SKM-1 (cell line): ENCODE results near the gene BAG5.

ENCODE experiments used
- DNase-seq: peaks from one replicate; lab custom pipeline; 2025; ENCODE audit not compliant: unreplicated experiment; lab: John Stamatoyannopoulos, UW

Gene BAG5

DNA sequence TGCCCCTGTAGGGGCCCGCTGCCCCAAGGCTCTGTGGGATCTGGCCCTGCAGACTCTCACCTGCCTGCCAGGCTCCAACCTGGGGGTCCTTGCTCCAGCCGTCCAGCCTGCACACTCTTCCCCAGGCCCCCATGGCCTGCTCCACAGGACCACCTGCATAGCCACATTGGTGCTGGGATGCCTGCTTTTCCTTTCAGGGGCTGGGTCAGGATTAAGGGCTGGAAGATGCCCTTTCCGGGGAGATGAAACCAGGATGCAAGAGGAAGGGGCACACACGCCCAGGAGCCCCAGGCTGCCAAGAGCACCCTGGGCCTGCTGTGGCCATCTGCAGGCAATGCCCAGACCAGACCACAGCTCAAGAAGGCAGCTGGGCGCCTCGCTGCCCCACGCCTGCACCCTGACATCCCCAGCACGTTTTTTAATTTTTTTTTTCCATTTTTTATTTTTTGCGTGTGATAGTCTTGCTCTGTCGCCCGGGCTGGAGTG is 15.0 kb downstream of the BAG5 start:
- no peak for DNase-seq

DNA sequence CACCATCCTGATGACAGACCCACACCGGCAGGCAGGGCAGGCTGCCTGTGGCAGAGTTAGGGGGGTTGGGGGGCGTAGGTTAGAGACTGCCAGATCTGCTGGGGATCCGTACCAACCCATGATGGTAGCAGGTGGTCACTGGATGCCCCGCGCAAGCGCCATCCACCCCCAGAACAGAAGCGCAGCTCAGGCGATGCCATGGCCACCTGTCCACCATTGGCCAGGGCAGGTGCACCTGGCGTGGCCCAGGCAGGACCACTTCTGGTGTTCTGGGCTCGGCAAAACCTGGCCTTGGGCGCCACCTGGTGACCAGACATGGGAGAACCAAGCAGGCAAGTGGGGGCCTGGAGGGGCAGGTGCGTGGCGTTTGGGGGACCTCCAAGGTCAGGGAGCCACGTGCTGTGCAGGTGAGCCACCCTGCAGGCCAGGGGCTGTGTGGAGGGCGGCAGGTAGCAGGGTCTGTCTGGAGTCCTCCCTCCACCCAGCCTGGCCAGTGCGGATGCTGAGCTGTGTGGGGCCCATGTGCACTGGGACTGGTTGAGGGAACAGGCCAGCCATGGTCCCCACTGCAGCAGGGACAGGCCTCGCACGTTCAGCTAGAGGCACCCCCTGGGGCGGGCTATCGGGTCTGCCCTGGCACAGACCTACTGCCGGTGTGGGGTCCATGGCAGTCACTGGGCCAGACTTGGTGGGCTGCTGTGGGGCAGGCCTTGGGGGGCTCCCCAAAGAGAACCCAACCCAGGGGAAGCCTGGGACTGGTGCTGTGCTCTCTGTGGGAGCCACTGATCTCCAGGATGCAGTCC is 15.6 kb downstream of the BAG5 start:
- no peak for DNase-seq

DNA sequence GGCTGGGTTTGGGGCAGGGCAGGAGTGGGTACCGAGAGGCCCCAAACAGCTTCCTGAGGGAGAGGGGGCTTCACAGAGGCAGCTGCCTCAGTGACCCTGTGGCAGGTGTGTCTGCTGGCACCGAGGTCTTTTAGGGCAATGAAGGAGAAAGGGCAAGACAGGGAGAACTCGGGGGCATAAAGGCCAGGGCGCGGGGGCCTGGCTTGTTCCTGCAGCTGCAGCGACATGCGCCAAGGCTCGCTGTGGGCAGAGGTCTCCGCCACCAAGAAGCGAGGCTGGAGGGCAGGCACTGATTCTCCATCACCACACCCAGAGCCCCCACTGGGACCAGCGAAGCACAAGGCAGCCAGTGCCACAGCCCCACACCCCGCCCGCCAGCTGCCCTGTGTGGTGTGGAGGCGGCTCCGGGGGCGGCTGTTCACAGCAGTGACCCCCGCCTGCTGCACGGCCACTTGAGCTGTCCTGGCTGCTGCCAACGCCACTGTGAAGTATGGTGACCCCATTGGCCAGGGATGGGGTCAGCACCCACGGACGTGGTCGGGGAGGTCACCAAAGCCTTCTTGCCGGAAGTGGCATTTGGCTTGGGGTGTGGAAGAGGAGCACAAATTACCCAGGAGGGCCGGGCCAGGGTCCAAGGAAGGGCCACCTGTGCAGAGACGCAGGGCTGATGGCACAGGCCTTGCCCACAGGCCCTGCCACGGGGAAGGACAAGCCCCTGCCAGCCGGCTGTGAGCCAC is 16.4 kb downstream of the BAG5 start:
- DNase-seq: no peak

DNA sequence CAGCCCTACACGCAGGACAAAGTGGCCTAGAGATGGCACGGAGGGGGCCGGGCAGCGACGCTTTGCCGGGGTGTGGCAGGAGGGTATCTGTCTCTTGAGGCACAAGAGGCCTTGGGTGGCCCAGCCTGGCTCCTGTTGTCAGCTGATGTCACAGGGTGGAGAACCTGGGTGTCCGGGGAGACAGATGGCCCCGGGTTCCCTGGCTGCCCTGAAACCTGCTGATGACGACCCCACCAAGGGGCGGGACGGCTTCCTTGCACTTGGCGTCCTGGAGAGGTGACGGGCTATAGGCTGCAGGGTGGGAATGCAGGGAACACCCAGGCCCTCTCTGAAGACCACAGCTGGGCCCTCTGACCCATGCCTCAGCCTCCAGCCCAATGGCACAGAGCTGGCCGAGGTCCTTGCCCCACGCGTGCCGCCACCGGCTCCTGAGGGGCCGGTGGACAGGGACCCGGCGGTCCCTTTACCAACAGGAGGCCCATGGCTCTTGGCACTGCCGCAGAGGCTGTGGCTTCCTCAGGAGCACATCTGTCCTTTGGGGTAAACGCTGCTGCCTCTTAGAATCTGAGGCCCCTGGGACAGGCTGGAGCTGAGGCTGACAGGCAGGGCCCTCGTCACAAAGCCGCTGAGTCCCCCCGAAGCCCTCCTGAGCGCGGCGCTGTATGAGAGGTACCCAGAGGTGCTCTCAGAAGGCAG is 17.1 kb downstream of the BAG5 start:
- DNase-seq: no peak

DNA sequence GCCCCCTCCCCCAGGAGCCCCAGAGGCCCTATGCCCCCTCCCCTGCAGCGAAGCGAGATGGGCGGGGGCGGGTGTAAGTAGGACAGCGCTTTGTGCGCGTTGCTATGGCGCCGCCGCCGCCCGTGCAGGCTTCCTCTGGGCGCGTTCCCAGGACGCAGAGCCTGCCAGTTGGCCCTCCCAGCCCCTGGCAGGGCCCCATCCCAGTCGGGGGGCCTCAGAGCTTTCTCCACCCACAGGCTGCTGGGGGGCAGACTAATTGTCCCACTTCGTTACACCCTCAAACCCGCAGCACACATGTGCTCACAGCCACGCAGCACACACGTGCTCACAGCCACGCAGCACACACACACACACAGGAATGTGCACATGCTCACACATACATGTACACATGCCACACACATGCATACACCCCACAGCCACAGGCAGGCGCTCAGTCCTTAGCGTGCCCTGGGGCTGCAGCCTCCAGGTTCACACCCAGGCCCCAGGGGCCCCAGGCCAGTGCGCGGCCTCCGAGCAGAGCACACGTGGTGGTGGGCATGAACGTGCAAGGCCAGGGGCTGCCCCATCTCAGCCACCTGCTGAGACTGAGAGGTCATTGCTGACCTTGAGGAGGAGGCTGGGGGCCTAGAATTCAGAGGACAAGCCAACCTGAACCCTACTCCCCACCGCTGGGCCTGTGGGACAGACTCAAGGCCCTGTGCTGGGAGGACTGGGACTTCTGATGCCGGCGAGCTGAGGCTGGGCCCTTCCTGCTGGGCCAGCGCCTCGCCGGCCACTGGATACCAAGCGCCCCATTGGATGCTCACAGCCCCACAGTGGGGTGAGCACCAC is 17.9 kb downstream of the BAG5 start:
- DNase-seq: no peak

DNA sequence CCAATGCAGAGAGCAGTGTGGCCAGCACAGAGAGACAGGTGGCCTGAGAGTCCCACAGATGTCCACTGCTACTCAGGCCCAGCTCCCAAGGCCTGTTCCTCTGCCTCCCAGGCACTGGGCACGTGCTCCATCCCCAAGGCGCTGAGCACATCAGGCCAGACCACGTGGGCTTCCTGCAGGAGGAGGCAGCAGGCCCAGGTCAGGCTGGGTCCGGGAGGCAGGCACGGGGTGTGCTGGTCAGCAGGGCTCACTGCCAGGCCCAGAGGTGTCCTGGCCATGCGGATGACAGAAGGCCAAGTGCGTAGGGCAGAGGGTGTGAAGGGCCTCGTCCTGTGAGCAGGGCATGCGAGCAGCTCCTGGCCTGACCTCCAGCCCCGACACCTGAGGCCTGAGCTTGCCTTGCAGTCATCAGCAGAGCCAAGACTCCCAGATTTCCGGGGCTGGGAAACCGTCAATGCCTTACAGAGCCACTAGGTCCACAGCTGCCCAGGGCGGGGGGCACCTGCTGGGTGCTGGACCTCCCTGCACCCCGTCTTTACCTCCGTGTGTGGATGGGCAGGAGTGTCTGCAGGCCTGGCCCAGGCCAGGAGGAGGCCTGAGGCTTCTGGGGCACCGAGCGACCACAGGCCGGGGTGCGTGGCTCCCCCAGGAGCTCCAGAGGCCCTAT is 18.6 kb downstream of the BAG5 start:
- no peak for DNase-seq

DNA sequence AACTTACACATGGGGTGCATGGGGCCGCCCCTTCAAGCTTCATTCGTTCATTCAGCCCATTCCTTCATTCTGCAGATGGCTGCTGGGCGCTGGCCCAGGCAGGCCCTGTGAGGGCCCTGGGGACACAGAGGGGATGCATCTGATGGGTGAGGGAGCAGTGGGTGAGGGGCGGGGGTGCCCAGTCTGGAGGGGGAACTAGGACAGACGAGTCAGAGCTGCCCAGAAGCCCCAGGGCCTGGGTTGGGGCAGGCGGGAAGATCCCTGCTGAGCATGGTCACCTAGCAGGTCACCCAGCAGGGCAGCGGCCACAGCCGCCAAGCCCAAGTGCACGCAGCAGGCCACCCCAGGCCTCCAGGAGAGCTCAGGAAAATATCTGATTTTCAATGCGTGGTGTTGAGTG is 19.3 kb downstream of the BAG5 start:
- no peak for DNase-seq

DNA sequence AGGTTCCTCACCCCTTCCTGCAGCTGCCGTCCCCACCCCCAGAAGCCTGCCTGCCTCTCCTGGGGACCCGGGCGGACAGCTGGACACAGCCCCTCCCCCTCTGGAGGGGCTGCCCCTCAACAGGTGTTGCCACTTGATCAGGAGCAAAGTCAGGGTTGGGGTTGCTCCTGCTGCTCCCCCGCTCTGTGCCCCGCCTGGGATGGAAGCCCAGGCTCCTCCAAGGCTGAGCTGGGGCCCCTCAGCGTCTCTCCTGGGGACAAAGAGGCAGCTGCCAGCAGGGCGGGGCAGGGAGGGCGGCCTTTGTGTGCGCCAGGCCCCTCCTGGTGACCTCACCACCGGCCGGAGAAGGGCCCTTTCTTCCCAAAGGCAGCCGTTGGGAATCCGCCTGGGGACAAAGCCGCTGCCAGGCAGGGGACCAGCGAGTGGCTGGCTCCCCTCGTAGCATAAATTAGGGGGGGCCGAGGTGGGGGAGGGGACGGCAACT is 19.8 kb downstream of the BAG5 start:
- no peak for DNase-seq

DNA sequence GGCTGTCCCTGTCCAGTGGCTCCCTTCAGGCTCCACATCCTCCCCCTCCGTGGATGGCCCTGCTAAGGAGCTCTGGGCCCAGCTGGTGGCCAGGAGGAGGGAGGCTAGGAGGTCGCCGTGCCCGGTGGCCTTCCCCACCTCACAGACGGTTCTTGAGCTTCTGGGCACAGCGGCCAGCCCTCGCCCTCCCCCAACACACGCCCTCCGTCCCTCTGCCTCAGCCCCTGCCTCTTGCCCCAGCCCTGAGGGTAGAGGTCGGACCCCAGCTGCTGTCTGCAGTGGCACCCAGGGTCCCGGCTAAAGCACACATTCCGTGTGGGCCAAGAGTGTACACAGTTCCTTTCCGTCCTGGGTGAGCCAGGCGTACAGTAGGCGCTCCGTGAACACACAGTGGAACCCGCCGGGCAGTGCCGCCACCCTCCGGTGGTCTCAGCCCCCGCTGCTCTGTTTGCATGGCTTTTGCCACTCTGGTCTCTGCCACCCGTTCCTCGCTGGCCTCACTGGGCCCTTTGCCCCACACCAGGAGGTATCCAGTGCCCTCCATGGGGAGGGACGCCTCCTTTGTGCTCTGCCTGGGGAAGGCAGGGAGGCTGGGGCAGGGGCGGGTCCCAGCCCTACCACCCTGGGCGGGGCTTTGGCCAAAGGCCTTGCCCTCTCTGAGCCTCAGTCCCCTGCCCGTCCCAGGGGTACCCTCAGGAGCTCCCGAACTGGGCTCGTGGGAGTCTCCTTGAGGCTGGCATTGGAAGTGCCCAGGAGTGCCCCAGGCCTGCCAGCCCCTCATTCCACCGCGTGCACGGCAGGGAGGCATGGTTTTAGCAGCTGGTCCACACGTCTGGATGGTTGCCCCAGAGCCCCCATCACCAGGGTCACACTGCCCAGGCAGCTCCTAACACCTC is 20.5 kb downstream of the BAG5 start:
- DNase-seq: no peak

DNA sequence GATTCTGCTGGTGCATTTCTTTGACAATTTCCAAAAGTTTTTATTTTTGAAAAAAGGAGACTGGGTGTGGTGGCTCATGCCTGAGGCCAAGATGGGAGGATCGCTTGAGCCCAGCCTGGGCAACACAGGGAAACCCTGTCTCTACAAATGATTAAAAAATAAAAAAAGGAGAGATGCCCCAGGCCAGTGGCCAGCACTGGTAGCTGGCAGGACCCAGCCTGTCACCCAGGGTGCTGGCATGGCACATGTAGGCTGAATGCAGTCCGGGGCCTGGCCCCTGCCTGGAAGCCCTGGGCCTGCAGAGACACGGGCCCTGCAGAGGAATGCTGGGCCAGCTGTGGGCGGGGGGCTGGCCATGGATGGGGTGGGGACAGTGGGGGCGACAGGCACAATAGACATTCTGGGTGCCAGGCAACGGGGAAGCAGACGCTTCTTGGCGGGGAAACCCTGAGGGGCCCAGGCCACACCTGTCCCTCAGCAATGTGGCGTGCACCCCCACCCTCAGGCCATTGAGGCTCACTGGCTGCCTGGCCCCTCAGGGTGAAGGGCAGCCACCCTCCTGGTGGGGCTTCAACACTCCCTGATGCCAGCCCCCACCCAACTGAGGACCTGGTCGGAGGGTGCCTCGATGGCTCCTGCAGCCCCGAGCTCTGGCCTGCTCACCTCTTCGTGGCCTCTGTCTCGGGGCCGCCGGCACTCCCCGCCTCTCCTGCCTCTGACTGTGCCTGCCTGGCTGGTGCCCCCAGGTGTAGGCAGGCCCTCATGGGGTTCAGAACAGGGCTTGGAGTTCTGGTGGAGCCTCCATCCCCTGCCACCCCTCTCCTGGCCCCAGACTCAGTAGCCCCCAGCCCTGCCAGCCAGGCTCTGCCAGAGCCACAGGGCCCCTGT is 21.4 kb downstream of the BAG5 start:
- no peak for DNase-seq

DNA sequence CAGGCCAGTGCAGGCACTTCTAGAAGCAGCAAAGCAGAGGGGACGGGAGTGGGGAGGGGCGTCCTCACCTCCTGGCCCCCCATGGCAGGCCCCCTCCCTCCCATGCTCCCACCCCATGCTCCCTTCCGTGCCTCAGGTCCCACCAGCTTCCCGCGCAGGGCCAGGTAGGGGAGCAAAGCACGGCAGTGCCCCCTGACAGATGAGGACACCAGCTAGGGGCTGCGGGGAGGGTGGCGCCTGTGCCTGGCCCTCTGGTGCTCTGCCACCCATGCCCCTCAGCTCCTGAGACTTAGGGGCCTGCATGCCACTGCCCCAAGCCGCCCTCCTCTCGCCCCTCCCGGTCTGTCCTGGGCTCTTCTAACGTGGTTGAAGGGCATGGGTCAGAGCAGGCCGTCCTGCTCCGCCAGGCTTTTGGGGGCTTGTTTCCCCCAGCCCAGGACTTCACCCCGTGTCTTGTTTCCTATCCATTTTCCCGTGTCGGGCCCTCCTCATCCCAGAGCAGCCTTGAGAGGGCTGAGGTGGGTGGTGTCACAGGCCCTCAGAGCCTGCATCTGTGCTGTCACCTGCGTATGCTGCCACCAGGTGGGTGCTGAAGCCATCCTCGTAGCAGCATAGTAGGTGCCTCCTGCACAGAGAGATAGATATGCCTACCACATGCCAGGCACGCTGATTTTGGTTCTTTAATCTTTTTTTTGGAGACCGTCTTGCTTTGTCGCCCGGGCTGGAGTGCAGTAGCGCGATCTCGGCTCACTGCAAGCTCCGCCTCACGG is 23.2 kb downstream of the BAG5 start:
- no peak for DNase-seq

DNA sequence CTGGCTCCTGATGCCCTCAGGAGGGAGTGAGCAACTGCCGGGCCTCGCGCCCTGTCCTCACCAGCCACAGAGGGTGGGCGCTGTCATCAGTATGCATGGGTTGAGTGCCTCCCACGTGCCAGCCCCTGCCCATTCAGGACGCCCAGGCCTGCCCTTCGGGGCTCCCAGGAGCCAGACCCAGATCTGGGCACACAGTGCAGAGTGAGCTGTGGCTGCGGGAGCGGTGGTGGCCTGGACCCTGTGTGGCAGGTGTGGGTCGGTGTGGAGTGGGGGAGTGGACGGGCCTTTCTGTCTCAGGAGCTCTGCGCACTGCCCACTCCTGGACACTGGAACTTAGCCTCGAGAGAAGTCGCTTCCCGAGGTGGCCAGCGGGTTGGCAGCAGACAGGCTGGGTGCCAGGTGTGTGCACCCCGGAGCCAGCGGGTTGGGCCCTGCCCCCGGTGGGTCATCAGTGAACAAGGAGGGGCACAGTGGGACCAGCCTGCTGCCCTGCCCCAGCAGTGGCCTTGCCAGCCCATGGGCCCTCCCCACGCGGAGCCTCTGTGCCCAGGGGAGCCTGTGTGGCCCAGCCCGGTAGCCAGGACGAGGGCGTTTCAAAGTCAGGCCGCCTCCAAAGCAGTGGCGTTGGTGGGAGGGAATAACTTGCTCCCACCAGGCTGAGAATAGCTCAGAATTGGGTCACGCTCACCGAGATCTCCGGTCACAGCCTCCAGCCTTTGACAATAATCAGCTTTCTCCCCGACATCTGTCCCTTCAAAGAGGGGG is 24.0 kb downstream of the BAG5 start:
- DNase-seq: no peak

DNA sequence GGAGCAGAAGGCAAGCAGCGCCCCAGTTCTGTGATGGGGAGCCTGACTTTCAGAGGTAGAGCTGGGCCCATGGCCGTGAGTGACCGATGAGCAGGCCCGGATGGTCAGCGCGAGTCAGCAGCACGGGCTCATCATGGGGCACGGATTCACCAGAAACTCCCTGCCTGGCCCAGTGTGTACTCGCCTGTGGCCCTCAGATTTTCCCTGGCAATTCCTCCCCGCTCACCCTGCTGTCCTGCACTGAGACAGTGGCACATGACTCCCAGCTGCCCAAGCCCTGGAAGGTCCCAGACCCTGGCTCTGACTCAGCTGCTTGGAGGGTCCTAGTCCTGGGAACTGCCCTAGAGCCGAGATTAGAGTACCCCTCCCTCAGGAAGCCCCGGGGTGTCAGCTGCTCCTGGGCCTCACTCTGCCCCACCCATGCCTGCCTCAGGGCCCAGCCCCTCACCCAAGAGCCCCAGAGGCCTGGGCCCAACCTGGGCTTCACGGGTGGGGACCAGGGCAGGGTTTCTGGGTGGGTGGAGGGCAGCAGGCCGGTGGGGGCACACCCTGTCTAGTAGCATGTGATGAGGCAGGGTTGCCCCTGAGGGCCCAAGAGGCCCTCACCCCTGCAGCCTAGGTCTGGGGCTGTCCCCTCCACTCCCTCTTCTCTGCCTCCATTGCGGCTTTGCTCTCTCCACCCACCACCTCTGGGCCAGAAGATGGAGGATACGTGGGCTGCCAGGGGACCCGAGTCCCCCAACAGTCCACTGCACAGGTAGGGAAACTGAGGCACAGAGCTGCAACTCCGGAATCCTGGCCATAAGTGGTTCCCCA is 25.1 kb downstream of the BAG5 start:
- DNase-seq: no peak

DNA sequence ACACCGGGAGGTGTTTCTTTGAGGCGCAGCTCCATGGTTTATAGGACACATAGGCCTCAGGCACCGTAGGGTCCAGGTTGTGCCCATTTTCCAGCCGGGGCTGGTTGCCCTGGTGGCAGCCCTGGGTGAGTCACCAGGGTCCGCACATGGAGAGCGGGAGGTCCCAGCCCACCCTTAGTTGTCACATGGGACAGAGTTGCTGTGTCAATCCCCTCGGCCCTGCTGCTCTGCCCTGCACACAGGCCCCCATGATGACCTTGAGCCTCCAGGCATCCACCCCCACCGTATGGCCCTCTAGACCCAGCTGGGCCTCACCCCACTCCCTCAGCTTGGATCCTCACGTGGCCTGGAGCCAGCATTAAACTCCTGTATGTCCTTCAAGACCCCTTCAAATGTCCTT is 25.8 kb downstream of the BAG5 start:
- no peak for DNase-seq

DNA sequence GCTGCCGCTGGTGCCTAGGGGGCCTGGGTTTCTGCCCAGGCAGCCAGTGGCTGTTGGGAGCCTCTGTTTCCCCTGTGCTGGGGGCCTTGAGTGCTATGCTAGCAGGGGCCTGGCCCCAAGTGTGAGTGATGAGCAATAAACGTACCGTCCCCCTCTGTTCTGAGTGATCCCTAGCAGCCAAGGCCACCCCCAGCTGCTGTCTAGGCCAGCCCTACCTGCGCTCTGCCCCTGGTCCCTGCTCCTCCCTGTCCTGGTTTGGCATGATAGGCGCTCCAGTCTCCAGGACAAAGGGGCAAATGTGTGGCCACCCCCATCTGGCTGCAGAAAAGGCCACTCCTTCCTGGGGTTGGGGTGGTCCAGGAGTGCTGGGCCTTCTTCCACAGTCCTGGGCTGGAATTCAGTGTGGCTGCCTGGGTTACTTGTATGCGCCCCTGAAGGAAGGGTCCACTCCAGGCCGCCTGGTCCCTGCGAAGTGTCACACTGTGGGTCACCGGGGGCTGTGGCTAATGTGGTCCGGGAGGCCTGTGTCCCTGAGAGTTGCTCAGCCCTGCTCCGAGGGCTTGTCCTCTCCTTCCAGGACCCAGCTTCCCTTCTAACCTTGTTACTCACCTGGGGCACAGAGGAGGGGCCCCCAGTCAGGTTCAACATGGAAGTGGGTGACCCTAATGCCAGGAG is 26.4 kb downstream of the BAG5 start:
- no peak for DNase-seq
